GOT3 (cell line): ENCODE data around the gene PRF1.
"Not testable (repeated sequence)": the region's sequence is repeated elsewhere in the genome, so short reads cannot be mapped to it uniquely, and the experiment has no call there.

Source experiments
- DNase-seq: peaks from one replicate; lab custom pipeline; 2025; ENCODE audit warnings: mixed read lengths; lab: John Stamatoyannopoulos, UW

PRF1 gene

DNA sequence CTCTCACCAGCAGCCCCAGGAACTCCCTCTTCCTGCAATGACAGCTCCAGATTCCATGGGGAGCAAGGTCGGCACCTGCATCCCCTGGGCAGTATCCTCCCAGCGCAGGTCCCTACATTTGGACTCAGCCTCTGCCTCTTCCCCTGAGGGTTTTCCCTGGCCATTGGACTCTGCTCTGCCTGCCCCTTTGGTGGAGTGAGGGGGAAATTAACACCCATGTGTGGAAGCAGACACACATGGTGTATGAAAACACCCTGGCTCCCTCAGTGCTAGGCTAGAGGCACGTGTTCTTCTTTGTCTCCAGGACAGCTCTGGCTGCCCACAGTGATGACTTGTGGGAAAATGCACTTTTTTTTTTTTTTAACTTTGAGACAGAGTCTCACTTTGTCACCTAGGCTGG lies 8.4 kb downstream of the PRF1 start:
- no peak for DNase-seq

DNA sequence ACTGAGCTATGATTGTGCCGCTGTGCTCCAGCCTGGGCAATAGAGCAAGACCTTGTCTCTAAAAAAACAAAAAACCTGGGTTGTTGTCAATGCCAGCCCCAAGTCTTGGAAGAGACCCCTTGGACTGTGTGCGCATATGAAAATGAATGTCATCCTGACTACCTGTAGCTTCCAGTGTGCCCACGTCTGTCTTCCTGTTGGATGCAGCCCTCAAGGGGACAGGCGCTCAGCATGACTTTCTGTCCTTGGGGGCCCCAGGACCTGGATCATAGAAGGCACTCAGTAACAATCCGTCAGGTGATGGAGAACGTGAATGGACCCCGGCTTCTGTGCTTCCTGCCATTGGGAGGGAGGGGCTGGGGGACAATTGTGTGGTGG lies 9.0 kb downstream of the PRF1 start:
- DNase-seq = no peak

DNA sequence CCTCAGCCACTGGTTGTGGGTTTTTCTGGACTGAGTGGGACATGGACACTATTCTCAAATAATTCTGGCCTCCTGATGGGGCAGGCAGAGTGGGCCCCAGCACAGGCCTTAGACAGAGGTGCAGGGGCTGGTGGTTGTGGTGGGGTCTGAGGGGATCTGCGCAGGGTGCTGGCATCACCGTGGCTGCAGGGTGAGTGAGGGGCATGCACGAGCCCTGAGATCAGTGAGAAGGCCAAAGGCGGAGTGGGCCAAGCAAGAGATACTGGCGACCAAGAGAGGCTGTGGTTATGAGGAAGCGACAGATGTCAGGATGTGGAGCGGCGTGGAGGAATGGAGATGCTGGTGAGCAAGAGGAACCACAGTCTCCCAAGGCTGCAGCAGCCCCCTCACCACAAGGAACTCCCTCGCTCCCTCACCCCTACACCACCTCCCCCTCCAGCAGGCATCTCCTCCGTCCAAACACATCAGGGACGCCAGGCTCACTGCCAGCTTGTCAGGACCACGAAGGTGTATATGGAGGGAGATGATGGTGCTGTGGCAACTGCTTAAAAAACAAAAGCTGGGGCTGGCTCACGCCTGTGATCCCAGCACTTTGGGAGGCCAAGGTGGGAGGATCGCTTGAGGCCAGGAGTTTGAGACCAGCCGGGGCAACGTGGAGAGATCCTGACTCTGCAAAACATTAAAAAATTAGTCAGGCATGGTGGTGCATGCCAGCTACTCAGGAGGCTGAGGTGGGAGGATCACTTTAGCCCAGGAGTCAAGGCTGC lies 9.6 kb downstream of the PRF1 start:
- DNase-seq = no peak

DNA sequence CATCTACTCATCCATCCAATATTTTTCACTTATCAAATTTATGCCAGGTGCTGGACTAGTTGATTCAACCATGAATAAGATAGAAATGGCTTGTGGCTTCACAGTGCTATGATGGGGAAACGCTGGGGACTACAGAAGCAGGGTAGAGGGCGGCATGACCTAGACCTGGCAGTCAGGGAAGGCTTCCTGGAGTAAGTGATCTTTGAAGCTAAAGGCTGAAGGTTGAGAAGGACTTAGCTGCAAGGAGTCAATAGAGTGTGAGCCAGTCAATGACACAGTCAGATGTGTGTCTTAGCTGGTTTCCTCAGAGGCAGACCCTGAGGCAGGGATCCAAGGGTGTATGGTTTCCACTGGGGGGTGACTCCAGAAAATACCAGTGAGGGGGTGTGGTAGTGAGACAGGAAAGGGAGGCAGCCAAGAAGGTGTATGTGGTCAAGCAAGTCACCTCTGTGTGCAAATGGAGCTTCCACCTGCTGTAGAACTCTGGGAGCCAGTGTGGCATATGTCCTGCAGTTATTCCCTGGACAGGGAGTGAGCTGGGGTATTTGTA lies 10.3 kb downstream of the PRF1 start:
- DNase-seq = no peak

DNA sequence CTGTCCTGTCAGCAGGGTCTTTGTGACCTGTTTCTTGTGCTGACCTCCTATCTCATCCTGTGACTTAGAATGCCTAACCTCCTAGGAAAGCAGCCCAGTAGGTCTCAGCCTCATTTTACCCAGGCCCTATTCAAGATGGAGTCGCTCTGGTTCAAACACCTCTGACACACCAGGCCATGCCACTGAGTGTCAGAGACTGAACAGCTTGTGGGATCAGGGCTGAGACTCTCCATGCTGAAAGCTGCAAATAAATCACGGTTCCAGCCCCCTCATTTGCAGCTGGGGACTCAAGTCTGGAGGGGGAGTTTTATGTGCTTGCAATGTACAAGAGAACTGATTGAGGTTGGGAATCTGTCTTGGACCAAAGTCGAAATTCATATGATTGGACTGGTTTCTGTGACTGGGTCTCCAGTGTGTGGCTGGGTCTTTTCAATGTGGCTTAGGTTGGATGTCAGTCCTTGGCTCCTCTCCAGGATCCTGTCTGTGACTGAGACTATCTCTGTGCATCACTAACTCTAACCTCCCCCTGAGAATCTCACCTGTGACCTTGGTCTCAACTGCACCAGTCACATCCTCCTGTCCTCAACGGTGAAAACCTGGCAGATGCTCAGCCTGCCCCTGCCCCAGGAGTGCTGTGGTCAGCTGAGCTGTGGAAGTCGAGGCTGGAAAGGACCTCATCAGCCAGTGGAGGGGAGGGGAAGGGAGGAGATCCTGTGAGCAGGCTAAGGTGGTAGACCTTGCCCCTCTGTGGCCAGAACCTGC lies 11.7 kb downstream of the PRF1 start:
- no peak for DNase-seq

DNA sequence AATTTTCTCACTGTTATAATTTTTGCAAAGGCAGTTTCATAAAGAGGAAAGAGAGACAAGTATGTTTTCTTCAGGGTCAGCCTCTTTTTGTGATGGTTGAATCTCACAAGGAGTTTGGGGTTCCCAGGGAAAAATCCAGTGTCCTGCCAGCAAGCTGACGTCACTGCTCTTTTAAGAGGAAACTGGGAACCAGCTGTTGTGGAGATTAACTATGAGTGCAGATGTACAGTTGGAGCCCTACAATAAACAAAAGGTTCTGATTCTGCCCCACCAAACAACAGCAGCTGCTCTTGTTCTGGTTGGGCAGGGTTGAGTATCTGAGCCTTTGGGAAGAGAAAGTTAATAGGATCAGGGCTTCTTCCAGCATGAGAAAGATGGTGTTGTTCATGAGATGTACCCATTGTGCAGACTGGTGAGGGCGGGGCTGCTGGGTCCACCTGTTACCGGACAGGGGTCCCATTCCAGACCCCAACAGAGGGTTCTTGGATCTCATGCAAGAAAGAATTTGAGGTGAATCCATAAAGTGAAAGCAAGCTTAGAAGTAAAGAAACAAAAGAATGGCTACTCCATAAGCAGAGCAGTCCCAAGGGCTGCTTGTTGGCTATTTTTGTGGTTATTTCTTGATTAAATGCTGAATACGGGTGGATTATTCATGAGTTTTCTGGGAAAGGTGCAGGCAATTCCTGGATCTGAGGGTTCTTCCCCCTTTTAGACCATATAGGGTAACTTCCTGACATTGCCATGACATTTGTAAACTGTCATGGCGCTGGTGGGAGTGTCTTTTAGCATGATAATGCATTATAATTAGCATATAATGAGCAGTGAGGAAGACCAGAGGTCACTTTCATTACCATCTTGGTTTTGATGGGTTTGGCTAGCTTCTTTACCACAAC lies 12.5 kb downstream of the PRF1 start:
- DNase-seq = no peak

DNA sequence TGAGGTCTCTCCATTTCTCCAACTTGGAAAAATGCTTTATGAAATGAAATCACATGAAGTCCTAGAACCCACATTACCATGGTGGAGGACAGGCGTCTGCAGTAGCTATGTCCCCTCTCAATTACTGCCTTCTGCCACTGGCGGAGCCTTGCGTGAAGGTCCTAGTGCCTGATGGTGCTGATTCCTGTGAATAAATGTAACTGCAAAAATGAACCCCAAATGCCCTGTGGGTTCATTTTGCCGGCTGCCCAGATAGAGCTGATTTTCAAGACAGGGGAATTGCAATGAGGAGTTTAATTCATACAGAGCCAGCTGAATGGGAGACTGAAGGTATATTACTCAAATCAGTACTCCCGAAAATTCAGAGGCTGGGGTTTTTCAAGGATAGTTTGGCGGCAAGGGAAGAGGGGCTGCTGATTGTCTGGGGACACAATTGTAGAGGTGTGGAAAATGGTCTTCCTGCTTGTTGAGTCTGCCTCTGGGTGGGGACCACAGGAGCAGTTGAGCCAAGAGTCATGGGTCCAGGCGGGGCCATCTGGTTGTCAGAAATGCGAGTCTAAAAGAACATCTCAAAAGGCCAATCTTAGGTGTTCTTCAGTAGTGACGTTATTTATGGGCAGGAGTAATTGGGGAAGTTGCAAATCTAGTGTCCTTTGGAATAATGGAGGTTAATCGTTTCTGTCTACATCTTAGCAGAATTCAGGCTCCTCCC lies 13.5 kb downstream of the PRF1 start:
- DNase-seq = no peak

DNA sequence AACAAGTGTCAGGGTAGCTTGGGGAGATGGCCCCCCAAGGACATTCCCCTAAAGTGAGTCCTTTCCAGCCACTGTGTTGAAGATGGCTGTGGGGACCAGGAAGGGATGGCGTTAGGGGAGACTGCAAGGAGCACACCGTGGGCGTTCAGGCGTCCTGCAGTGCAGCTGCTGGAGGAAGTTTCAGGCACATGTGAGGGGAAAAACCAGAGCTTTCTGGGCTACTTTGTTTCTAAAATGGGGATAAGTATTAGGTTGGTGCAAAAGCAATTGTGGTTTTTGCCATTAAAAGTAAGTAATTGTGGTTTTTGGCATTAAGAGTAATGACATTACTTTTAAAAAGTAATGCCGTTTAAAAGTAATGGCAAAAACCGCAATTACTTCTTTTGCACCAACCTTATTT lies 14.3 kb downstream of the PRF1 start:
- DNase-seq = no peak

DNA sequence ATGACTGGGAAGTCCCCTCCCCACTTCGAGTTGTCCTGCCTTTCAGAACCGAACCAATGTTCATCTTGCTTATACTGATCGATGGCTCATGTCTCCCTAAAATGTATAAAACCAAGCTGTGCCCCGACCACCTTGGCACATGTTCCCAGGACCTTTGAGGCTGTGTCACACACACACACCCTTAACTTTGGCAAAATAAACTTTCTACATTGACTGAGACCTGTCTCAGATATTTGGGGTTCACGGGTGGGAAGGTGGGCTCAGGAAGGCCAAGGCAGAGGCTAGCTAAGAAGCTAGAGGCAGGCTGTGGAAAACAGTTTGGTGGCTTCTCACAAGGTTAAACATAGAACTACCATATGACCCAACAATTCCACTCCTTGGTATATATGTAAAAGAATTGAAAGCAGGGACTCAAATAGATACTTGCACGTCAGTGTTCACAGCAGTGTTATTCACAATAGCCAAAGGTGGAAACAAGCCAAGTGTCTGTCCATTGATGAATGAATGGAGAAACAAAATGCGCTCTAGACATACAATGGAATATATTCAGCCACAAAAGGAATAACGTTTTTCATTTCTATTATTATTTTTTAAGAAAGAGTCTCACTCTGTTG lies 15.4 kb downstream of the PRF1 start:
- no peak for DNase-seq

DNA sequence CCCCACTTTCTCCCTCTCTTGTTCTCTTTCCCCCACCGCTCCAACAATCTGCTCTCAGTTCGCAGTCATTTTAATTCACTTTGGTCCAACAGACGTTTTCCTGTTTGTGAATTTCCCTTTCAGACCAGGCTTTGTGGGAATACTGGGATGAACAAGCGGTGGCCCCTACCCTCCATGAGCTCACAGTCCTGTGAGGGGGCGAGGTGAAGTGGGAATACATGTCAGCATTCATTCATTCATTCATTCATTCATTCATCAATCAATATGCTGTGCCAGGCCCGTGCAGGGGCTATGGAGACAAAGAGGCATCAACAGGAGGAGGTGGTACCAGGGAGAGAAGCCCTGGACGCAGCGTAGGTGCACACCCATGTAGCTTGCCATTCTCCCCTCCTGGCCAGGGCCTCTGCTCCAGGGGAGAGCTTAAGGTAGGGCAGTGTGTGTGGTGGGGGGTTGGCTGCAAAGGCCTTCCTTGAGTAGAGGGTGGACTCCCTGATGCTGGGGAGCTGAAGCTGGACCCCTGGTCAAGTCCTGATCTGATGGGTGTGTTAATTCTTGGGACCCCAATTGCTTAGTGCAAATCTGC lies 16.1 kb downstream of the PRF1 start:
- no peak for DNase-seq

DNA sequence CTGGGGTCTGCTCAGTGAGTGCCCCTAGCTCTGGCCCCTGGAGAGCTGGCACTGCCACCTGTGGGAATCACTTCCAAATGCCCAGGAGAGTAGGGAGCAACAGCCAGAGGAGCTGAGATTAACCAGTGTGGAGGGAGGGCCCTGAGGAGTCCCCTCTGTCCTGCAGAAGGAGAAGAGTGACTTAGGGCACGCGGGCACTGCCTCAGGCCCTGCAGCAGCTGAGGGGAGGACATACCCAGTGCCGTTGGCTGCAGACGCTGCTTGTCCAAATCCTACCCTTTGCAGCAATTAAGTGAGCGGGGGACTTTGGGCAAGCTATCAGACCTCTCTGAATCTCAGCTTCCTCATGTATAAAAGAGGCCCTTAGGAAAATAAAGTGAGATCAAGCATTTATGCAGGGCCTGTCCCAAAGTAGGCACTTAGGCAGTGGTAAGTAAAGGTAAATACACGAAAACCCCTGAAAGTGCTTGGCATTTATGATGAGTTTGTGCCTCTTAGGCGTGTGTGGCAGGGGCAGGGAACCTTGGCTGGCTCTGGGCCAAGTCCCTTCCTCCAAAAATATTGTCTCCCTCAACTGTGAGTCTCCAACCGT lies 16.9 kb downstream of the PRF1 start:
- DNase-seq = no peak

DNA sequence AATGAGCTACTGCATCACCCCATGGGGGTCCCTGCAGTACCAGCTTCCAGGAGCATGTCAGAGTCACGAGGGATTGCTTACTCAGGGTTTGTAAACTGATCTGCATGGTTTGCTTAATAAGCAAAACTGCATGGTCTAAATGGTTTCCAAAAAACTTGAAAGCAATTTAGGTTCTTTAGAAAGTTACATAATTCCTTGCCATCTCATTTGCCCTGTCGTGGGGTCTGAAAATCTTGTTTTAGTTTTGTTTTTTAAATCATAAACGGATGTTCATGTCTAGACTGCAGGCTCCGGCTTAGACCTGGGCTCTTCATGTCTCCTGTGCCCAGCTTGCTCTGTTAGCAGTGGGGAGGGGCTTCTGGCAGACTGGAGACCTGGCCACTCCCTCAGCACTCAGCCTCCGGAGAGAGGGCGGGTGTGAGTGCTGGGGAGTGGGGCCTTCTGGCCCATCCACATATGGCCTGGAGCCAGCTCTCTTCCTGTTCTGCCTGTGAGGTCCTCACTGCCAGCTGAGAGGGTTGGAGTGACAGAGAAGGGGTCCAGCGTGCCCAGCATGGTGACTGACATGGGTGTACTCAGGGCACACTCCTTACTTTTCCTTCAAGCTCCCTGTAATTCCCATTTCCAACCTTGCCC lies 17.5 kb downstream of the PRF1 start:
- DNase-seq = no peak

DNA sequence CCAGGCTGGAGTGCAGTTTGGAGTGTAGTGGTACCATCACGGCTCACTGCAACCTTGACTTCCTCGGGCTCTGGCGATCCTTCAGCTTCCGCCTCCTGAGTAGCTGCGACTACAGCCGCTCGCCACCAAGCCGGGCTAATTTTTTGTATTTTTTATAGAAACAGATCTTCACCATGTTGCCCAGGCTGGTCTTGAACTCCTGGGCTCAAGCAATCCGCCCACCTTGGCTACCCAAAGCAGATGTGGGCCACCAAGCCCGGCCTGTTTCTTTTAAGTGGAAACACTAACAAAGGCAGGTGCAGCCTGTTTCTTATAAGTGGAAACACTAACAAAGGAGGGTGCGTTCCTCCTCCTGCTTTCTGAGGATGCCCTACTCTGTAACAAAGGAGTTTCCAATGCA lies 18.2 kb downstream of the PRF1 start:
- DNase-seq = no peak

DNA sequence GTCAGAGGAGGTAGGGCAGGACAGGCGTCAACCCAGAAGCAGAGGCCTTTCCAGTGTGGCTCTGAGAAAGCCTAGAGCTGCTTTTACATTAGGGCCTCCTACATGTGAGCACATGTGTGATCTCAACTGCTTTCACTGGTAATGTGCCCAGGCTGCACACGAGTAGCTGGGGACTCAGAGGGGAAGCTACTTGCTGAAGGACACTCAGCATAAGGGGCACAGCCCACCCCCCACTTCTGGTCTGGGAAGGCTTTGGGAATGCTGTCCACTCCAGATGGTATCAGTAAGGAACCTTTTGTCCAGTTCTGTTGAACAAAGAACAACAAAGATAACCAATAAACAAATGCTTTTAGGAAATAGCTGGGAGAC lies 18.9 kb downstream of the PRF1 start:
- no peak for DNase-seq

DNA sequence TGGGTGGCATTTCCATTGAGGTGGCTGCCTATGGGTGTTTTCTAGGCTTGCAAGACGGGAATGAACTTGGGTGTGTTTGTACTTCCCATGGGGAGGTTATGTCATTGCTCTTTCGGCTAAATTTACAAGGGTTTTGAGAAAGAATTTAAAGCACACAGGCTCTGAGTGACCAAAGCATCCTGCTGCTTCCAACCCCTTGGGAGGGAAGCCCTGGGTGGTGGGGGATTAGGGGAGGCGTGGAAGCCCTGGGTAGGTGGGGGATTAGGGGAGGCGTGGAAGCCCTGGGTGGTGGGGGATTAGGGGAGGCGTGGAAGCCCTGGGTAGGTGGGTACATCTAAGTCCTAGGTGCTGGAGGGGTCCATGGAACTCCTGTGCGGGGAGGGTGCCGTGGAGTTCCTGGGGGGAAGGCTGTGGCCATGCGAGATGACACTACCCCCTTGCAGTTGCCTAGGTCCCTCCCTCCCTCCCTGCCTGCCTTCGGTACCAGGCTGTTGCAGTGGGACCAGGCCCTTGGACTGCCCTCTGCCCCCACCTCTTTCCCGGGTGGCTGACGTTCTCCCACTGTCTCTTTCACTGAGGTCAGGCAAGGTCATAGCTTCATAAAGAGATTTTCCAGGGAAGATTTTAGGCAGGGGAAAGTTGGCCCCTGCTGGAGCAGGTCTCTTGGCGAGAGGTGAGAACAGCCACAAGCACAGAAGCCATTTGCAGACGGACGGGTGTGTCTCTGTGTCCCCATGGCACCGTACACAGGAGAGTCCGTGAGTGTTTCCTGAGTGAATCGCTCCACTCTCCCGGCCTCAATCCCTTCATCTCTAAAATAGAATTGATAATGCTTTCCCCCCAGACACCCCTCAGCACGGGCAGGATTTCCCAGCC lies 19.5 kb downstream of the PRF1 start:
- no peak for DNase-seq

DNA sequence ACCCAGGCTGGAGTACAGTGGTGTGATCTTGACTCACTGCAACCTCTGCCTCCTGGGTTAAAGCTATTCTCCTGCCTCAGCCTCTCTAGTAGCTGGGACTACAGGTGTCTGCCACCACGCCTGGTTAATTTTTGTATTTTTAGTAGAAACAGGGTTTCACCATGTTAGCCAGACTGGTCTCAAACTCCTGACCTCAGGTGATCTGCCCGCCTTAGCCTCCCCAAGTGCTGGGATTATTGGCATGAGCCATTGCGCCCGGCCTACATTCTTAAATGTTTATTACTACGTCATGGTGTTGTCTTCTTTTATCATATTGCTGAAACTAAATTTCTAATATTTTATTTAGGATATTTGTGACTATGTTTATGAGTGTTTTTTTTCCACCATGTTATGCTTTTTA lies 21.4 kb downstream of the PRF1 start:
- not testable (repeated sequence) for DNase-seq

DNA sequence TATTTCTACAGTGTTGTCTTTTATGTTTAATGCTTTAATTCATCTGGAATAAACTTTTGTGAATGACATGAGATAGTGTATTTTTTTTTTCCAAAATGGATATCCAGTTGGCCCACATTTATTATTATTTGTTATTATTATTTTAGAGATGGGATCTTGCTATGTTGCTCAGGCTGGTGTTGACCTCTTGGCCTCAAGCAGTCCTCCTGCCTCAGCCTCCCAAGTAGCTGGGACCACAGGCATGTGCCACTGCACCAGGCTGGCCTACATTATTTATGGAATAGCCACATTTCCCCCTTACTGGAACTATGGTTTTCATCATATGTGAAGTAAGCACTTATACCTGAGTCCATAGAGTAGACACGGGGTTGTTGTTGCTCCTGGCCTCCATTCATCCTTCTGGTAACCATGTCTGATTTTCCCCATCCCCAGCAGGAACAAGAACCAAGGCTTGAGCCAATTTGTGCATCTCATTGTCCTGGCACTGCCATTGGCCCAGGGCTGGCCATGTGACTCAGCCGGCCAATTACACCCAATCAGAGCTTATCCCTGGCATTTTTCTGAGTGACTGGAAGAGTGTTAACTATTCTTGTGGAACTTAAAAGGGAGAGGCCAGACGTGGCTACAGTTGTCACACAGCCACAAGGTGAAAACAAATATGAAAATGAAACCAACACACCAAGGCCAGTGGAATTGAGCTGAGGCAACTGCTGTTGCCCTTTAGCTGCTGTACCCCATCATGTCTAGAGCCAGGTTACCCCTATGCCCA lies 23.1 kb downstream of the PRF1 start:
- DNase-seq = no peak

DNA sequence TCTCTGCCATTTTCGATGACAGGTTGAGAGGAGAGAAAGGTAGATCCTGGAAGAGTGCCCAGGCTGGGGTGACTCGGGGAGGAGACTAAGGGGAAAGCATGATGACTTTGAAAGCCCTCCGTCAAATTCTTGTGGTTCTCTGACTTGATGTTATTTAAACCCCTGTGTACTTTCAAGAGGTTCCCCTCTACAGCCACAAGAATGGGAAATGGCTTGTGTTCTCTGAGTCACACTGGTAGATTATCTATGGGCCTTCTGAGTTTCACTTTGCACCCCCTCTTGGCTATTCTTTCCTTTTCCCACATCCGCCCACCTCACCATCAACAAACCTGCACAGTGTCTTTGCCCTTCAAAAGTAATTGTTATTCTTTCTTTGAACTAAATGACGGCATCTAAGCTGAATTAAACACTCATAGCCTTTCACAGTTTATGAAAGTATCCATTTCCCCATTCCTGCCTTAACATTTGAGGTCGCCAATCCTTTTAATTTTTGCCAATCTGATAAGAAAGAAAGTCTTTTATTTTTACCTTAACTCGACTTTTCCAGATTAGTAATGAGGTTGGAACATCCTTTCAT lies 24.1 kb downstream of the PRF1 start:
- DNase-seq = no peak
